ENCODE data around the gene PLOD3. TPM values are rescaled to one million over a fixed set of nuclear protein-coding genes. Genes with fewer than 3 reads are reported as not detected.

Gene PLOD3
- total RNA-seq, 2 donors from 2014 or later: 49.6 to 59.1 TPM

DNA sequence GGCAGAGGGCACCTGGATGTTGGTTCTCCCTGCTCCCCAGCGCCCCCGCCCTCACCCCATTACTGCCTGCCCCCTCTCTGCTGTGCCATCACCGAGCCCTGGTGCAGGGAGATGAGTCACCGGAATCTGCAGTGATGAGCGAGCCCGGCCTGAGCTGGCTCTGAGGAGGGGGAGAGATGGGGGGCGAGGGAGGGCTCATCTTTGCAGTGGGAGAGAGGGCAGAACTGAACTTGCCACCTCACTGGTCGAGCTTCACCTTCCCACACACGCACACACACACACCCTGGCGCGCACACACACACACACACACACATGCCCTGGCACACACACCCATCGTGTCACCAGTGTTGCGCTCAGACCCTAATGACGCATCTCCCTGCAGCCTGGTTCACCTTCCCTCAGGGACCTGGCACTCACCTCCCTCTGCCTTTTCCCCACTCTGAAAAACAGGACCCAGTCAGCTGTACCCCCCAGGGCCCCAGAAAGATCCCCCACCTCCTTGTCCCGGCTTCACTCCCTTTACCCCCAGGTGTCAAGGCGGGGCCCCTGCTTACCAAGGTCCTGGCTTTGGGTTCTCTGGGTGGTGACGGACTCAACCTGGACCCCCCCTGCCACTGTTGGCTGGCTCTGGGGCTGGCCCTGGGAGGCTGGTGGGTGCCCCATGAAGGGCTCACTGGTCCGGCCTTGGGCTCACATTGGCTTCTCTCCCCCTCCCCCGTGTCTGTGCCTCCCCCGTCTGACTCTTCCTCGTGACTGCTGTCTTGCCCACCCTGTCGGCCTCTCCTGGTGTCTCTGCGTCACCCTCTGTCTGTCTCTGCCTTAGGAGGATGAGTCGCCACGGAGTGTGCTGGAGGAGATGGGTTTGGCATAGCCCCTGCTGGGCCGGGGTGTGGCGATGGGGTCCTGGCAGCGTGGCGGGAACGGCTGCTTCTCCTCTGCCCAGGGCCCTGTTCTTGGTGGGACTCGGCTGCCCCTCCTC lies 57.4 kb downstream of the PLOD3 start:
- no peak for ATAC-seq
- no peak for DNase-seq
- intact Hi-C loops (cut with DNase I): no loop called here

DNA sequence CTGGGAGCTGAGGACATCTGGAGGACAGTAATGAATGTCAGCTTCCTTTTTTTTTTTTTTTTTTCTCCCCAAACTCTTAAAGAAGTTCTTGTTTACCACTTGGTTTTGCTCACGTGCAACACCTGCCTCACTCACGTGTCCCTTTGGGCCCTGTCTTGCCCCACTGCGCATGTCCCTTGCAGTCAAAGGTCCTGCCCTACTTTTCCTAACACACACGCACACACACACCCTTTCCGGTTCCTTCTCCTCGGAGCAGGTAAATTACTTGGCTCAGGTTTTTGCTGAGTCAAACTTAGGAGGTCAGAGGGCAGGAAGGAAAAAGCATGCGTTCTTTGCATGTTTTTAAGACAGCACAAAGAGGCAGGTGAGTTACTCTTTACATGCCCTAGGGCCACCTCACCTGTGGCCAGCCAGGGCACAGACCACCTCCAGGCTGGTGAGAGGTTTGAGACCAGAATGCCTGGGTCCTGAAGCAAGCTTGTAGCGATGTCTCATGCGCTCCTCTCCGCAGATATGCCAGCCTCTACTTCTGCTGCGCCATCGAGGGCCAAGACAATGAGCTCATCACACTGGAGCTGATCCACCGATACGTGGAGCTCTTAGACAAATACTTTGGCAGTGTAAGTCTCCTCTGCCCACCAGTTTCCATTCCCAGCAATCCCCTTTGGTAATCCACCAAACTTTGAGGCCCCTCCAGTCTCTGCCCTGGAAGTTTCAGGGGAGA lies 60.4 kb downstream of the PLOD3 start:
- intact Hi-C loops (cut with DNase I): no loop called here
- ATAC-seq (no peak), DNase-seq (no peak)

DNA sequence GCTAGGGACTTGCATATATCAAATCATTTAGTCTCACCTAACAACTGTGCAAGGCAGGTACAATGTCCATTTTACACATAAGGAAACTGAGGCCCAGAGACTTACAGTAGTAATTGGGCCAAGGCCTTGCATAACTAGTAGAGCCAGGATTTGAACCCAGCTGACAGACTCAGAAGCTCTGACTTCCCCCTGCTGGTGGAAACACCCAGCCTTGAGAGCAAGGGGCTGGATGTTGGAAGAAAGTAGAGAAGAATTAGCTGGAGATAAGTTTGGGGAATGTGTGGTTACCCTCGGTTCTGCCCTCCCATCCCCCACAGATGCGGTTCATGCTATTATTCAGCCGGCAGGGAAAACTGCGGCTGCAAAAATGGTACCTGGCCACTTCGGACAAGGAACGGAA lies 61.1 kb downstream of the PLOD3 start:
- ATAC-seq: no peak

More for the DNA sequence above, 61.1 kb downstream of the PLOD3 start:
- intact Hi-C loops (cut with DNase I): no loop called here
- no peak for DNase-seq

Small RNAs within 50 kb of the gene (microRNA-seq; reads per million reads assigned to microRNA genes)
- 0 reads per million in 2 donors for gene MIR4653

Other genes starting within 250 kb of the PLOD3 start
- under 1 TPM; 0.35 to 0.39 TPM for gene MUC12, start 248.0 kb downstream of the PLOD3 start, total RNA-seq
- gene MUC17, start 197.5 kb downstream of the PLOD3 start, total RNA-seq: not detected
- 10 to 100 TPM; 20.7 to 22.4 TPM for gene TRIM56, start 132.1 kb downstream of the PLOD3 start, total RNA-seq
- gene SERPINE1, start 90.5 kb downstream of the PLOD3 start, total RNA-seq: 10 to 100 TPM in 1 of 2 donors, 1 to 10 TPM in 1; 2.4 to 41.6 TPM
- 10 to 100 TPM; 14.9 to 18.9 TPM for gene AP1S1, start 63.1 kb downstream of the PLOD3 start, total RNA-seq
- not detected for gene VGF, start 52.0 kb downstream of the PLOD3 start, total RNA-seq
- gene NAT16, start 37.3 kb downstream of the PLOD3 start, total RNA-seq: not detected
- gene MOGAT3, start 16.5 kb downstream of the PLOD3 start, total RNA-seq: not detected
- gene ZNHIT1, start 584 bp upstream of the PLOD3 start, total RNA-seq: 10 to 100 TPM; 48.0 to 53.9 TPM
- 1 to 10 TPM; 5.5 to 6.1 TPM for gene CLDN15, start 20.2 kb upstream of the PLOD3 start, total RNA-seq
- 100 to 1,000 TPM; 251 to 257 TPM for gene FIS1, start 27.5 kb upstream of the PLOD3 start, total RNA-seq
- 10 to 100 TPM; 15.7 to 17.0 TPM for gene IFT22, start 104.2 kb upstream of the PLOD3 start, total RNA-seq
- not detected for gene COL26A1, start 145.3 kb upstream of the PLOD3 start, total RNA-seq

Measured in left cardiac atrium (tissue), 4 donors.